Nucleus accumbens (tissue), 56 donors: ENCODE measurements around the gene TMEM81.
A peak's percentile ranks its signal among the peaks of the same experiment; 100 is the strongest.

Experiments
- DNase-seq, 56 donors: peaks; one replicate each; lab custom pipeline; 2025; lab: John Stamatoyannopoulos, UW

The TMEM81 gene, protein sequence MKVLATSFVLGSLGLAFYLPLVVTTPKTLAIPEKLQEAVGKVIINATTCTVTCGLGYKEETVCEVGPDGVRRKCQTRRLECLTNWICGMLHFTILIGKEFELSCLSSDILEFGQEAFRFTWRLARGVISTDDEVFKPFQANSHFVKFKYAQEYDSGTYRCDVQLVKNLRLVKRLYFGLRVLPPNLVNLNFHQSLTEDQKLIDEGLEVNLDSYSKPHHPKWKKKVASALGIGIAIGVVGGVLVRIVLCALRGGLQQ

GRCh38 chr1:205084360-205084759 lies at the start of gene TMEM81:
TMEM81 (minus strand) TSS chr1:205084460; CDS start chr1:205084320, 140 bp downstream.
- DNase-seq, result no peak

- DNase-seq, result no peak
Measured at GRCh38 chr1:205133287-205133686, 49.0 kb upstream of the TMEM81 start.

DNA sequence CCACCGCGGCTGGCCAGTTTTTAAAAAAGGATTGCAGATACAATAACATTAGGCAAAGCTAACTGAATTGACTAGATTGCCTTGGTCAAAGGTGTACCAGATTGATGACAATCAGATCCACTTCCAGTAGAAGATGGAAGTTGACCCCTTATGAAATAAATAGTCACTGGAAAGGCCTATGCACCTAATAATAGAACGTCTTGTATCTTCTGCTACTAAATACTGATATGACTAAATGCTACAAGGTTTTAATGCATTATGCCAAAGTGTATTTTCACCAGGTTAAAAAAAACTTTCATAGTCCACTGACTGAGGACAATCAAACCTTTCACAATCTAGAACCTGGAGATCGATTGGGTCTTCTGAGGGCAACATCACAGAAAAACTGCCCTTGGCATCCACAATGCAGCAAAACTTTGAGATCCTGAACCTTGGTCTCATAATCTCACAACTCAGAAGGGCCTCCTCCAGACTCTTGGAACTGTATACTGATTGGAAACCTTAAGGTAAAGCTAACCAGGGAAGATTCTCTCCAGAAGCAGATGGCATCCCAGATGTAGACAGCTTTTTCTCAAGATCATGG lies 45.3 kb upstream of the TMEM81 start:
- no peak for DNase-seq

GRCh38 chr1:205128050-205128449 lies 43.8 kb upstream of the TMEM81 start:
- DNase-seq, result no peak

DNA sequence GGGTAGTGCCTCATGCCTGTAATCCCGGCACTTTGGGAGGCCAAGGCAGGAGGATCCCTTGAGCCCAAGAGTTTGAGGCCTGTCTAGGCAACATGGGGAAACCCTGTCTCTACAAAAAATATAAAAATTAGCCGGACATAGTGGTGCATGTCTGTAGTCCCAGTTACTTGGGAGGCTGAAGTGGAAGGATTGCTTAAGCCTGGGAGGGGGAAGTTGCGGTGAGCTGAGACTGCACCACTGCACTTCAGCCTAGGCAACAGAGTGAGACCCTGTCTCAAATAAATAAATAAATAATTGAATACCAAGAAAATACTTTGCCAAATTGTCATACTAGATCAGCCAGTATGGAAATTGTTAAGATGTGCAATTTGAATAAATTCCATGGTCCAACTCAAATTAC lies 43.4 kb upstream of the TMEM81 start:
- DNase-seq, result no peak

DNA sequence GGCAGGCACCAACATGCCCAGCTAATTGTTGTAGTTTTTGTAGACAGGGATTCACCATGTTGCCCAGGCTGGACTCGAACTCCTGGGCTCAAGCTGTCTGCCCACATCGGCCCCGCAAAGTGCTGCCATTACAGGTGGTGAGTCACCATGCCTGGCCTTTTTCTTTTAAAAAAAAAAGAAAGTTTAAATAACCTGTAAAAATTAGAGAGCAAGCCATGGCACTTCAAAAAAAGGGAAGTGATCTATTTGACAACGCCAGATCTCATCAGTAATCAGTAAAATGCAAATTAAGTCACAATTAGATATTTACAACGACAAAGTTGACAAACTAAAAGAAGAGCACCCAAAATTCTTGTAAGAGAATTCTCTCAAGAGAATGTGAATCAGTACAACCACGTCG lies 40.5 kb upstream of the TMEM81 start:
- no peak for DNase-seq

DNA sequence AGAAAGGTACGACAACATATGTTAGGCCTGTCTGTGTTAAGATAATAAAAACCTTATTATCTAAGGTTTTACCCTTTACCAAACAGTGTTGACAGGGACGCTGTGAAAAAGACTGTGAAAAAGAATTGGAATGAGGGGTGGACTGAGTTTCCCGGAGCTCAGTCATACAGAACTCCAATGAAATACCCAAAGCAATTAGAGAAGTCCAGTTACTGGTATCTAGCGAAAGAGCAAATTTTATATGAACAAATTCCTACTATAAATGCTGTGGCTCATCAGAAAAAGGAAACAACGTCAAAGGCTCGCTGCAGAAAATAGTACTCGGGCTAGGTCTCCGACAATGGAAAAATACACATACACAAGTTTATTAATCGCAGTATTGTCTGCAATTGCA lies 38.2 kb upstream of the TMEM81 start:
- no peak for DNase-seq

GRCh38 chr1:205121660-205122488 lies 37.6 kb upstream of the TMEM81 start, which contains the start of gene RBBP5:
RBBP5 (minus strand) TSS chr1:205121978; CDS start chr1:205121873, 105 bp downstream.
- DNase-seq, result peak; percentile 57 to 98 (median 90)

DNA sequence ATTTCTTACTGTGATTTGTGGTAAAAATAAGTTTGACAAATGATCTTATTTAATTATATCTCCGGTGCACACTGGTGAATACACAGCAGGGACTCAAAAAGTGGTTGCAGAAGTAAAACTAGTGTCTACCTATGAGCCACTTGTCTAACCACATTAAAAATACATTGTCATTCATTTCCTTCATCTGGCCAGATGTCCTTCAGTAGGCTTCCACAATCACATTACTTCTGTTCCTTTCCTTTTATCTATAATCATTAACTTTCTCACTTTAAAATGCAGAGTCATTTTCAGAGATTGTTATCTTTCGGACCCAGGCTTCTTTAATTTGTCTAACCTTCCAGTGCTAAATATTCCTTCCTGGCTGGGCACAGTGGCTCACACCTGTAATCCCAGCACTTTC lies 34.5 kb upstream of the TMEM81 start:
- no peak for DNase-seq

DNA sequence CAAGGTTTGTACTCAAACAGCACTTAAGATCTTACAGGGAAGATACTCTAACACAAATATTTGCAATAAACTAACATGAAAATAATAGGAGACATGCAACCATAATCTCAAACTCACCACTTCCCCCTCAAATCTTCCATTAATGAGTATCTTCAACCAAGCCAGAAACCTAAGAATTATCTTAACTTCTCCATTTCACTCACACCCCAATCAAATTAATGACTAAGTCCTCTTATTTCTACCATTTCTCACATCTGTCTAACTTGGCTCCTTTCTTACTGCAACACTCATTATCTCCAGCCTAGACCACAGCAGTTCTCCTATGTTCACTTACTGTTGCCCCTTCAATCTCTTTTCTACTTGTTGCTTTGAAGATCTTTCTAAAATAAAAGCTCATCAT lies 27.1 kb upstream of the TMEM81 start:
- DNase-seq, result no peak

- DNase-seq, result no peak
Measured at GRCh38 chr1:205109711-205110110, 25.5 kb upstream of the TMEM81 start.

GRCh38 chr1:205109269-205109668 lies 25.0 kb upstream of the TMEM81 start:
- no peak for DNase-seq

DNA sequence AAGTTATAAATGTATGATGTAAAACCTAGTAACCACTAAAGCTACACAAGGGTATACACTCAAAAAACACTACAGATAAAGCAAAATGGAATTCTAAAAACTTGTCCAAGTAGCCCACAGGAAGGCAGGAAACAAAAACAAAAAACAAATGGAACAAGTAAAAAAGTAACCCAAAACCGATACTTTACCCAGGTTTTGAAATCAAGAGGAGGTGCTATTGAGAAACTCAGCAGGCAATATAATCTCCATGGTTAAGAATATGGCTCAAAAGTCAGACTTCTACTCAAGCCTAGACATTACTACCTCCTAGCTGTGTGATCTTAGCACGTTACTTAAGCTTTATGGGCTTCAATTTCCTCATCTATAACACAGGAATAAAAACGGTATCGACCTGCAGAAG lies 24.2 kb upstream of the TMEM81 start:
- no peak for DNase-seq

DNA sequence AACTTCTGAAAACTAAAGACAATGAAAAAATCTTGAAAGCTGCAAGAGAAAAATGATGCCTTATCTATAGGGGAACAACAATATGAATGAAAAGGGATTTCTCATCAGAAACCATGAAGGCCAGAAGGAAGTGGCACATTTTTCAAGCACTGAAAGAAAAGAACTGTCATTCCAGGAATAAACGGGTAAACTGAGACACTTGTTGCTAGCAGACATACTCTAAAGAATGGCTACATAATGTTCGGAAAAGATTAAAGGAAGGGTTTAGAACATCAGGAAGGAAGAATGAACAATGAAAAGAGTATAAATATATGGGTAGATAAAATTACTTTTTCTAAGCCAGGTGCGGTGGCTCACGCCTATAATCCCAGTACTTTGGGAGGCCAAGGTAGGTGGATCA lies 23.1 kb upstream of the TMEM81 start:
- DNase-seq, result no peak

GRCh38 chr1:205102404-205102803 lies 18.1 kb upstream of the TMEM81 start:
- DNase-seq, result no peak

GRCh38 chr1:205098242-205098641 lies 14.0 kb upstream of the TMEM81 start:
- DNase-seq, result no peak

DNA sequence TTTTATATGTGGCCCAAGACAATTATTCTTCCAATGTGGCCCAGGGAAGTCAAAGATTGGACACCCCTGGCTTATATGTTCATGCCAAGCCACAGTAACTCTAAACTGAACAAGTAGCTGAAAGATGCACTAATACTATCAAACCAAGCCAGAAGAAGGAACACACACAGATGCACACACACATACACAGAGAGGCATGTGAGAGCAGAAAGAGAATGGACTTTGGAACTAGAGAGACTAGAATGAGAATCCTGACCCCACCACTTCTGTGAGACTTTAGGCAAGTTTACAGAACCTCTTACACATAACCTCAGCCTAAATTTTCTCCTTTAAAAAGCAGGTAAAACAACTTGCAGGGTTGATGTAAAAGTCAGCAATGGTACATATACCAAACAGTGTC lies 11.2 kb upstream of the TMEM81 start:
- no peak for DNase-seq

DNA sequence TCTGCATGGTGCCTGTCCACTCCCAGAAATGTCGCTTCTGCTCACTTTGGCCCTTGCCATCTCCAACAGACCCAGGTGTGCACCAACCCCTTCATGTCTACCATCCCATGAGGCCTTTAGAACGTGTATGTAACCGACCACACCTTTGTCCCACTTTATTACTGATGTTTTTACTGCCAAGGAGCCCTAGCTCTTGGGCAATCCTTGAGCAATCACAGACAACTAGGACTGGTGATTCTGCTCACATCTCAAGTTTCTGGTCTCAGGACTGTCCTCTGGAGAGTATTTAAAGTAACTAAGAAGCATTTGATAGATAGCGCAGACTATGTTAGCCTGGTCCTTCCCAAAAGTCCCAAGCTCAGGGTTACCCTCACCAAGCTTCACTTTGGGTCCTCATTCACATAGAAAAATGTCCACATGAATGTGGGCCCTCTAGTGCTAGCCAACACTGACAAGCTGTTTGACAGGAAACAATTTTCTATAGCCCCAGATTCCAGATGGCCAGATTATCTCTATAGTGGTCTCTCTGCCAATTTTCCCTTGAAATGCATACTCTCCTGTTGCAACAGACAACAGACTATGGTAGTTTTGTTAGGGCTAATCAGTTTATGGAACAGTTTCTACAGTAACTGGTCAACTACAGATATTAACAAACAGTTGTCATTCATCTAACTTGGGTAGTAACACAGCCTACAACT lies 6.9 kb upstream of the TMEM81 start:
- DNase-seq, result no peak

GRCh38 chr1:205088341-205088740 lies 4.1 kb upstream of the TMEM81 start:
- DNase-seq, result no peak

DNA sequence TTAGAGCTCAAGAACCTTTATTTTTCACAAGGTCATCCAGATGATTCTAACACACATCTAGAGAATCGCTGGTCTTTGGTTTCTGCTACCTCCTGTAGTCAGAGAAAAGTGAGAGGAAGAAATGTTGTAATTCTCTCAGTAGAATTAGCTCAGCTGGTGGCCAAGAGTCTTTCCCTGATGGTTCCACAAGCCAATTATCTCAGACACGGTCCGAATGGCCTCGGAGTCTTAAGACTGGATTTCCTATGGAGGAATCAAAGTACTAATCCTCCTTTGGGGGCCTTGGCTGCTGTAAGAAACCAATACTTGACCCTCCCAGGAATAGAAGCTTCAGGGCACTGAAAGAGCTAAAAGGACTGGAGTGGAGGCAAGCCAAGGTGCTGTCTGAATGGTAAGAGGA lies 1.8 kb downstream of the TMEM81 start:
- no peak for DNase-seq

DNA sequence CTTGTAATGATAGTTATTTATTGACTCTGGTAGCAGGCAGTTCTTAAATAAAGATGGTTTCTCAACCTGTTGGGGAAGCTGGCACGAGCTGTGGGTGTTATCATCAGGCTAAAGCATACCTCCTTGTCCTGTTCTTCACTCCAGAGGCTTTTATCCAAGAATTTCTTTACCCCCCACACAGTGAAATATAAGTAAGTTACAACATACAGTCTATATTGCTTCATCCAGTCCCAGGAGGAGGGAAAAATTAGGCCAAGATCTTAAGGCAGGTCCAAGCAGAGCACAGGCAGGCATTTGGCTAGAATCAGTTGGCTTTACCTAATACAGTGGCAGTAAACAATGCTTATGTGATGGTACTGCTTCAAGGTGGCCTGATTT lies 6.3 kb downstream of the TMEM81 start:
- DNase-seq, result no peak
